HL-60 (cell line): ENCODE measurements around the gene MTM1.

Experiments used
- POLR2AphosphoS5 ChIP-seq: IDR thresholded peaks from 2 replicates; pipeline ENCODE4 v1.6.1; 2012; ENCODE audit warnings: low read depth
- SPI1 ChIP-seq: IDR thresholded peaks from 2 replicates; pipeline ENCODE4 v1.6.1; 2012; ENCODE audit warnings: low read depth, mild to moderate bottlenecking, borderline replicate concordance
- TF ChIP-seq, protein P1 (sequence below): IDR thresholded peaks from one replicate; pipeline ENCODE4 v1.5.1; 2011; ENCODE audit warnings: low read length, control low read depth, inconsistent platforms; ENCODE audit not compliant: insufficient read depth
- TF ChIP-seq, protein P2 (sequence below): IDR thresholded peaks from 2 replicates; pipeline ENCODE4 v1.6.1; 2012; ENCODE audit warnings: low read depth; ENCODE audit not compliant: insufficient replicate concordance

GRCh38 chrX:150643958-150644357 lies 75.5 kb downstream of the MTM1 start:
- no peak for TF ChIP-seq SPI1
- TF ChIP-seq, protein P1, sequence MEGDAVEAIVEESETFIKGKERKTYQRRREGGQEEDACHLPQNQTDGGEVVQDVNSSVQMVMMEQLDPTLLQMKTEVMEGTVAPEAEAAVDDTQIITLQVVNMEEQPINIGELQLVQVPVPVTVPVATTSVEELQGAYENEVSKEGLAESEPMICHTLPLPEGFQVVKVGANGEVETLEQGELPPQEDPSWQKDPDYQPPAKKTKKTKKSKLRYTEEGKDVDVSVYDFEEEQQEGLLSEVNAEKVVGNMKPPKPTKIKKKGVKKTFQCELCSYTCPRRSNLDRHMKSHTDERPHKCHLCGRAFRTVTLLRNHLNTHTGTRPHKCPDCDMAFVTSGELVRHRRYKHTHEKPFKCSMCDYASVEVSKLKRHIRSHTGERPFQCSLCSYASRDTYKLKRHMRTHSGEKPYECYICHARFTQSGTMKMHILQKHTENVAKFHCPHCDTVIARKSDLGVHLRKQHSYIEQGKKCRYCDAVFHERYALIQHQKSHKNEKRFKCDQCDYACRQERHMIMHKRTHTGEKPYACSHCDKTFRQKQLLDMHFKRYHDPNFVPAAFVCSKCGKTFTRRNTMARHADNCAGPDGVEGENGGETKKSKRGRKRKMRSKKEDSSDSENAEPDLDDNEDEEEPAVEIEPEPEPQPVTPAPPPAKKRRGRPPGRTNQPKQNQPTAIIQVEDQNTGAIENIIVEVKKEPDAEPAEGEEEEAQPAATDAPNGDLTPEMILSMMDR = no peak
- TF ChIP-seq POLR2AphosphoS5 = no peak
- TF ChIP-seq, protein P2, sequence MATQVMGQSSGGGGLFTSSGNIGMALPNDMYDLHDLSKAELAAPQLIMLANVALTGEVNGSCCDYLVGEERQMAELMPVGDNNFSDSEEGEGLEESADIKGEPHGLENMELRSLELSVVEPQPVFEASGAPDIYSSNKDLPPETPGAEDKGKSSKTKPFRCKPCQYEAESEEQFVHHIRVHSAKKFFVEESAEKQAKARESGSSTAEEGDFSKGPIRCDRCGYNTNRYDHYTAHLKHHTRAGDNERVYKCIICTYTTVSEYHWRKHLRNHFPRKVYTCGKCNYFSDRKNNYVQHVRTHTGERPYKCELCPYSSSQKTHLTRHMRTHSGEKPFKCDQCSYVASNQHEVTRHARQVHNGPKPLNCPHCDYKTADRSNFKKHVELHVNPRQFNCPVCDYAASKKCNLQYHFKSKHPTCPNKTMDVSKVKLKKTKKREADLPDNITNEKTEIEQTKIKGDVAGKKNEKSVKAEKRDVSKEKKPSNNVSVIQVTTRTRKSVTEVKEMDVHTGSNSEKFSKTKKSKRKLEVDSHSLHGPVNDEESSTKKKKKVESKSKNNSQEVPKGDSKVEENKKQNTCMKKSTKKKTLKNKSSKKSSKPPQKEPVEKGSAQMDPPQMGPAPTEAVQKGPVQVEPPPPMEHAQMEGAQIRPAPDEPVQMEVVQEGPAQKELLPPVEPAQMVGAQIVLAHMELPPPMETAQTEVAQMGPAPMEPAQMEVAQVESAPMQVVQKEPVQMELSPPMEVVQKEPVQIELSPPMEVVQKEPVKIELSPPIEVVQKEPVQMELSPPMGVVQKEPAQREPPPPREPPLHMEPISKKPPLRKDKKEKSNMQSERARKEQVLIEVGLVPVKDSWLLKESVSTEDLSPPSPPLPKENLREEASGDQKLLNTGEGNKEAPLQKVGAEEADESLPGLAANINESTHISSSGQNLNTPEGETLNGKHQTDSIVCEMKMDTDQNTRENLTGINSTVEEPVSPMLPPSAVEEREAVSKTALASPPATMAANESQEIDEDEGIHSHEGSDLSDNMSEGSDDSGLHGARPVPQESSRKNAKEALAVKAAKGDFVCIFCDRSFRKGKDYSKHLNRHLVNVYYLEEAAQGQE = no peak
